Heart left ventricle (tissue), 13 donors: ENCODE measurements around the gene MANF.

ENCODE experiments used
- CTCF ChIP-seq, 12 donors: fragments of 200-600 bp; sonication (generic) in 4 of 12; IDR thresholded peaks; one replicate each; pipeline versions ENCODE4 v1.5.0 to v1.8.0; 2018 to 2022; ENCODE audit warnings: antibody characterized with exemption in 12 of 12, mild to moderate bottlenecking in 5 of 12
- POLR2A ChIP-seq, 2 donors: fragments of 450-650 bp; IDR thresholded peaks; one replicate each; pipeline ENCODE4 v1.6.1; 2017; ENCODE audit warnings: antibody characterized with exemption in 2 of 2, mild to moderate bottlenecking in 2 of 2, moderate library complexity in 2 of 2
- donor health status: ischemic (EF 13 %, LVEDD 7.1; RV severe dilation, severe dysfunction).
- donor health status: DM: no; HTN: yes; CAD: no.
- donor health status: DM: no; HTN: no; CAD: no.
- donor health status: ischemic (EF 25% LVEDD 6.9; RV normal size, moderate dysfunction).
- donor health status: ischemic (EF 25% LVEDD 5.7; RV mildly dilated, moderate dysfunction).
- donor health status: ischemic (EF 35%, LVEDD 5.7; RV mildly dilated, moderate dysfunction).
- donor health status: nonischemic (EF 11% LVEDD 7.7; RV severe dilation, severe dysfunction).
- donor health status: DM: yes; HTN: yes; CAD: no.
- donor health status: PGD.
- donor health status: ischemic (EF 29% LVEDD 5.4; RV normal size, mild dysfunction).
- donor health status: nonischemic (EF 23%, LVEDD 6.1; RV moderate dilation, normal function).

DNA sequence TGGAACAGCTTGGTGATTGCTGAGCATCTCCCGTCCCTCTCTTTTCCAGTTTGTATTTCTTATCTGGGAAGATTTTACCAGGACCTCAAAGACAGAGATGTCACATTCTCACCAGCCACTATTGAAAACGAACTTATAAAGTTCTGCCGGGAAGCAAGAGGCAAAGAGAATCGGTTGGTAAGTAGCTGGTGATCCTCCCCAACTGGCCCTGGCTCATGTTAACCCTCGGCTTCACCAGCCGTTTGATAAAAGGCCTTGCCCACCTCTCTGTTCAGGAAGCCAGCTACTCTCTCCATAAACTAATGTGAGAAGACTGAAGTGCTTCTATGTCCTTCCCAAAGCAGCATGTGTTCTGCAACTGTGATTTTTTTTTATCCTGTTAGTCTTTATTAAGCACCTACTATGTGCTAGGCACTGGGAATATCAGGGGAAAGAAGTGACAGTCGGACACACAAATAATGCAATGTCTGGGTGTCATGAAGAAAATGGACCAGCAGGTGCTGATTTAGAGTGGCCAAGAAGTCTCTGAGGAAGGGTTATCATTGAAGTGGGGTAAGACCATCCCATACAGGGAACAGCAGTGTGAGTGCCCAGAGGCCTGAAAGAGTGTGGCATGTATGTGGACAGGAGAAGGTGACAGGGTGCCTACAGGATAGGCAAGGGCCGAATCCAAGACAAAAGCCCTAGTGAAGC, 1.2 kb downstream of the MANF start:
- peak in 1 of 12 donors; percentile 7 for TF ChIP-seq CTCF (IDR thresholded peaks at IDR 0.05)
- TF ChIP-seq POLR2A (IDR thresholded peaks at IDR 0.05) = no peak
